ENCODE results near the gene ELP5. TPM values are rescaled to one million over a fixed set of nuclear protein-coding genes. Genes with fewer than 3 reads are reported as not detected.
A peak's percentile ranks its signal among the peaks of the same experiment; 100 is the strongest.

The ELP5 gene
- total and polyA plus RNA-seq, 2 donors (not counting 1 experiment from before 2014, with no cell fraction given), result 22.6 to 33.2 TPM

- Histone ChIP-seq H3K27me3 (ENCODE audit: control insufficient read depth, insufficient read depth, low read length) (peaks cover 38% of the 10 kb centered on the region), H3K36me3 (ENCODE audit: control insufficient read depth, insufficient read depth, low read length) (no peaks in the 10 kb centered on the region), H3K4me2 (ENCODE audit: extremely low read depth, insufficient read depth, low read length) (peak within 1 kb of the TSS; percentile 23), H3K4me1 (ENCODE audit: control insufficient read depth, extremely low read depth, insufficient read depth, low read length) (no peaks in the 10 kb centered on the region), H4K20me1 (ENCODE audit: control insufficient read depth, extremely low read depth, insufficient read depth, low read length) (no peaks in the 10 kb centered on the region), H3K9ac (ENCODE audit: insufficient read depth, low read length) (no peak within 1 kb of the TSS), H3K79me2 (ENCODE audit: control insufficient read depth, insufficient read depth, low read length) (no peaks in the 10 kb centered on the region), H3K4me3 (replicated peaks in 1 of 4; ENCODE audit: control extremely low read depth in 1 of 4, insufficient read depth in 1 of 4, low read depth in 3 of 4, low read length in 4 of 4) (peak within 1 kb of the TSS in 1 of 4 experiments; percentile 10), H3K9me3 (ENCODE audit: control insufficient read depth, insufficient read depth, low read depth, low read length) (no peaks in the 10 kb centered on the region), H2AFZ (ENCODE audit: low read length) (no peak within 1 kb of the TSS), H3K27ac (ENCODE audit: insufficient read depth, low read length) (no peak within 1 kb of the TSS)
- no peak for DNase-seq (ENCODE audit: low read depth in 2 of 2)
- peak; percentile 79 for TF ChIP-seq EZH2 (IDR thresholded peaks at IDR 0.05; ENCODE audit: low read length, missing control alignments)
- TF ChIP-seq, protein P1, sequence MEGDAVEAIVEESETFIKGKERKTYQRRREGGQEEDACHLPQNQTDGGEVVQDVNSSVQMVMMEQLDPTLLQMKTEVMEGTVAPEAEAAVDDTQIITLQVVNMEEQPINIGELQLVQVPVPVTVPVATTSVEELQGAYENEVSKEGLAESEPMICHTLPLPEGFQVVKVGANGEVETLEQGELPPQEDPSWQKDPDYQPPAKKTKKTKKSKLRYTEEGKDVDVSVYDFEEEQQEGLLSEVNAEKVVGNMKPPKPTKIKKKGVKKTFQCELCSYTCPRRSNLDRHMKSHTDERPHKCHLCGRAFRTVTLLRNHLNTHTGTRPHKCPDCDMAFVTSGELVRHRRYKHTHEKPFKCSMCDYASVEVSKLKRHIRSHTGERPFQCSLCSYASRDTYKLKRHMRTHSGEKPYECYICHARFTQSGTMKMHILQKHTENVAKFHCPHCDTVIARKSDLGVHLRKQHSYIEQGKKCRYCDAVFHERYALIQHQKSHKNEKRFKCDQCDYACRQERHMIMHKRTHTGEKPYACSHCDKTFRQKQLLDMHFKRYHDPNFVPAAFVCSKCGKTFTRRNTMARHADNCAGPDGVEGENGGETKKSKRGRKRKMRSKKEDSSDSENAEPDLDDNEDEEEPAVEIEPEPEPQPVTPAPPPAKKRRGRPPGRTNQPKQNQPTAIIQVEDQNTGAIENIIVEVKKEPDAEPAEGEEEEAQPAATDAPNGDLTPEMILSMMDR (conservative IDR thresholded peaks at IDR 0.05 in 1 of 2, IDR thresholded peaks at IDR 0.05 in 1 of 2; ENCODE audit: low read depth in 1 of 2, low read length in 2 of 2), result no peak
Observed at GRCh38 chr17:7294614-7295153, 42.7 kb downstream of the ELP5 start, which contains the start of gene YBX2. YBX2 (minus strand) TSS chr17:7294639; CDS start chr17:7294500, 139 bp downstream.

GRCh38 chr17:7295230-7296180 lies 43.5 kb downstream of the ELP5 start:
- TF ChIP-seq EZH2 (IDR thresholded peaks at IDR 0.05; ENCODE audit: low read length, missing control alignments), result no peak
- TF ChIP-seq, protein P1 (conservative IDR thresholded peaks at IDR 0.05 in 1 of 2, IDR thresholded peaks at IDR 0.05 in 1 of 2; ENCODE audit: low read depth in 1 of 2, low read length in 2 of 2), result no peak
- peak overlapping the region; percentile 70 for H3K4me2 ChIP-seq (ENCODE audit: extremely low read depth, insufficient read depth, low read length)
- peaks cover 33% of the 10 kb centered on the region for H3K27me3 ChIP-seq (ENCODE audit: control insufficient read depth, insufficient read depth, low read length)
- H2AFZ ChIP-seq (ENCODE audit: low read length), result no peak overlapping the region
- H3K79me2 ChIP-seq (ENCODE audit: control insufficient read depth, insufficient read depth, low read length), result no peaks in the 10 kb centered on the region
- H4K20me1 ChIP-seq (ENCODE audit: control insufficient read depth, extremely low read depth, insufficient read depth, low read length), result no peaks in the 10 kb centered on the region
- H3K27ac ChIP-seq (ENCODE audit: insufficient read depth, low read length), result no peak overlapping the region
- H3K36me3 ChIP-seq (ENCODE audit: control insufficient read depth, insufficient read depth, low read length), result no peaks in the 10 kb centered on the region
- no peaks in the 10 kb centered on the region for H3K4me1 ChIP-seq (ENCODE audit: control insufficient read depth, extremely low read depth, insufficient read depth, low read length)
- no peak overlapping the region for H3K9ac ChIP-seq (ENCODE audit: insufficient read depth, low read length)
- DNase-seq (ENCODE audit: low read depth in 2 of 2), result no peak
- H3K9me3 ChIP-seq (ENCODE audit: control insufficient read depth, insufficient read depth, low read depth, low read length), result no peaks in the 10 kb centered on the region
- H3K4me3 ChIP-seq (replicated peaks in 1 of 4; ENCODE audit: control extremely low read depth in 1 of 4, insufficient read depth in 1 of 4, low read depth in 3 of 4, low read length in 4 of 4), result peak overlapping the region in 1 of 4 experiments; percentile 33

DNA sequence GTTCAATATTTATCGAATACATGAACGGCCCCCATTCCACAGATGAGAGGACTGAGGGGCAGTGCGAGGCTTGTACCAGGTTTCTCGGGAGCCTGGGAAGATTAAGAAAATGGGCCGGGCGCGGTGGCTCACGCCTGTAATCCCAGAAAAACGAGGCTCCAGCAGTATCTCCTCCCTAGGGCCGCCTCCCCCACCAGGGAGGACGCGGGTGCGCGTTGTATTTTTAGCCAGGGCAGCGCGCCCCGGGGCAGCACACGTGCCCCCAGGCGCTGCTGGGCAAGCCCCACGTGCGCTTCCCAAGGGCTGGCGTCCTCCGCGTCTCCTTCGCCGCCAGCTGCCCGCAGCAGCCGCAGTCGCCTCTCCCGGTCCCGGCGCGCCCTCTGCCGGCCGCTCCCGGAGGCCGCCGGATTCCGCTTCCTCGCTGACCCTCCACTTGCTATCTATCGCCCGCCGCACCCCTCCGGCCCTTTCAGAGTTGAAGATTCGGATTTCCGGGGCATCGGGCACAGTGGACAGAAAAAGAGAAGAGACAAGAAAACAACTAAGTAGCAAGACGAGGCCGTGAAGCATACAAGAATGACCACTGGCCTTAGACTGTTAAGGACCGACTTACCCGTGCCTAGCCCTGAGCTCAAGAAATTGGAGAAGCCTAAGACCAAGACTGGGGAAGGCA lies 44.3 kb downstream of the ELP5 start:
- Histone ChIP-seq H3K27me3 (ENCODE audit: control insufficient read depth, insufficient read depth, low read length) (peaks cover 28% of the 10 kb centered on the region), H3K36me3 (ENCODE audit: control insufficient read depth, insufficient read depth, low read length) (no peaks in the 10 kb centered on the region), H3K79me2 (ENCODE audit: control insufficient read depth, insufficient read depth, low read length) (no peaks in the 10 kb centered on the region), H3K4me1 (ENCODE audit: control insufficient read depth, extremely low read depth, insufficient read depth, low read length) (no peaks in the 10 kb centered on the region), H4K20me1 (ENCODE audit: control insufficient read depth, extremely low read depth, insufficient read depth, low read length) (no peaks in the 10 kb centered on the region), H2AFZ (ENCODE audit: low read length) (peak overlapping the region; percentile 65), H3K9ac (ENCODE audit: insufficient read depth, low read length) (peak overlapping the region; percentile 7), H3K4me3 (replicated peaks in 1 of 4; ENCODE audit: control extremely low read depth in 1 of 4, insufficient read depth in 1 of 4, low read depth in 3 of 4, low read length in 4 of 4) (peak overlapping the region in 1 of 4 experiments; percentile 33), H3K9me3 (ENCODE audit: control insufficient read depth, insufficient read depth, low read depth, low read length) (no peaks in the 10 kb centered on the region), H3K4me2 (ENCODE audit: extremely low read depth, insufficient read depth, low read length) (peak overlapping the region; percentile 70), H3K27ac (ENCODE audit: insufficient read depth, low read length) (no peak overlapping the region)
- no peak for TF ChIP-seq EZH2 (IDR thresholded peaks at IDR 0.05; ENCODE audit: low read length, missing control alignments)
- TF ChIP-seq, protein P1 (conservative IDR thresholded peaks at IDR 0.05 in 1 of 2, IDR thresholded peaks at IDR 0.05 in 1 of 2; ENCODE audit: low read depth in 1 of 2, low read length in 2 of 2), result peak; percentile 61 to 84
- peak; percentile 67 to 76 for DNase-seq (ENCODE audit: low read depth in 2 of 2)

All from fibroblast of lung (primary cell).